K562 (cell line): ENCODE results near the gene FCHSD1. TPM values are rescaled to one million over a fixed set of nuclear protein-coding genes. Genes with fewer than 3 reads are reported as not detected.

Source experiments
- BDP1 ChIP-seq: IDR thresholded peaks from 3 replicates; pipeline ENCODE4 v1.6.1; 2011; ENCODE audit not compliant: insufficient read length, insufficient read depth
- EGR1 ChIP-seq: fragments of 450-650 bp; conservative IDR thresholded peaks from 2 replicates; pipeline ENCODE4 v1.6.1; 2017; ENCODE audit warnings: mild to moderate bottlenecking
- ETV5 ChIP-seq: sonication (generic); formaldehyde crosslinking; IDR thresholded peaks from 2 replicates; pipeline ENCODE4 v1.4.0; 2020; ENCODE audit warnings: low read depth, mild to moderate bottlenecking, missing genetic modification reagents
- FOXA3 ChIP-seq, 2 experiments: fragments of 450-650 bp in 1 of 2; sonication (generic) in 1 of 2; formaldehyde crosslinking; IDR thresholded peaks in 1 of 2; conservative IDR thresholded peaks in 1 of 2; 2 replicates each; pipeline versions ENCODE4 v1.4.0 to v1.8.0; 2020 to 2022; ENCODE audit warnings: mild to moderate bottlenecking in 2 of 2, missing genetic modification reagents in 1 of 2
- FOXJ2 ChIP-seq: fragments of 200-800 bp; sonication (Bioruptor generic); IDR thresholded peaks from 2 replicates; pipeline ENCODE4 v1.6.1; 2016; ENCODE audit warnings: missing genetic modification characterization, missing compliant biosample characterization
- HCFC1 ChIP-seq: IDR thresholded peaks from 2 replicates; pipeline ENCODE4 v1.6.1; 2012; ENCODE audit warnings: low read depth, low read length, improper control_type of control experiment
- HNRNPUL1 ChIP-seq: fragments of 200-400 bp; formaldehyde crosslinking; IDR thresholded peaks from 2 replicates; pipeline ENCODE4 v1.6.1; 2017; ENCODE audit warnings: low read length
- ILK ChIP-seq: fragments of 450-650 bp; IDR thresholded peaks from 2 replicates; pipeline ENCODE4 v1.6.1; 2016; ENCODE audit warnings: missing genetic modification characterization, low read depth, mild to moderate bottlenecking, missing compliant biosample characterization, moderate library complexity, borderline replicate concordance
- IRF2 ChIP-seq: sonication (generic); formaldehyde crosslinking; IDR thresholded peaks from 2 replicates; pipeline ENCODE4 v1.8.1; 2022; ENCODE audit warnings: mild to moderate bottlenecking, missing genetic modification reagents
- MCM7 ChIP-seq, 2 experiments: fragments of 450-650 bp; IDR thresholded peaks; 2 replicates each; pipeline ENCODE4 v1.6.1; 2016 to 2018
- MED1 ChIP-seq: sonication (generic); formaldehyde crosslinking; IDR thresholded peaks from 2 replicates; pipeline ENCODE4 v1.8.1; 2023; ENCODE audit warnings: missing genetic modification reagents, borderline replicate concordance
- MTF1 ChIP-seq: fragments of 250-450 bp; sonication (Bioruptor Pico); IDR thresholded peaks from 2 replicates; pipeline ENCODE4 v1.9.0; 2021; ENCODE audit warnings: moderate library complexity, mild to moderate bottlenecking, inconsistent platforms, borderline replicate concordance
- POLR2AphosphoS2 ChIP-seq: IDR thresholded peaks from 2 replicates; pipeline ENCODE4 v1.6.1; 2012; ENCODE audit warnings: low read length, improper control_type of control experiment
- PYGO2 ChIP-seq: fragments of 450-650 bp; IDR thresholded peaks from 2 replicates; pipeline ENCODE4 v1.6.1; 2016; ENCODE audit warnings: mild to moderate bottlenecking, missing genetic modification characterization, moderate library complexity, missing compliant biosample characterization
- RFX5 ChIP-seq: IDR thresholded peaks from 2 replicates; pipeline ENCODE4 v1.6.1; 2011; ENCODE audit warnings: low read depth, mild to moderate bottlenecking, improper control_type of control experiment, low read length
- SMARCB1 ChIP-seq: IDR thresholded peaks from 2 replicates; pipeline ENCODE4 v1.6.1; 2011; ENCODE audit warnings: improper control_type of control experiment, low read depth; ENCODE audit not compliant: insufficient read length
- ZFP30 ChIP-seq: fragments of 250-450 bp; sonication (Bioruptor Pico); IDR thresholded peaks from 2 replicates; pipeline ENCODE4 v1.8.0; 2022; ENCODE audit warnings: moderate library complexity, mild to moderate bottlenecking, inconsistent platforms, borderline replicate concordance
- ZNF146 ChIP-seq: IDR thresholded peaks from one replicate; pipeline ENCODE4 v1.6.1; 2018; ENCODE audit warnings: missing compliant biosample characterization; ENCODE audit not compliant: unreplicated experiment
- ZNF717 ChIP-seq: fragments of 250-450 bp; sonication (Bioruptor Pico); IDR thresholded peaks from 2 replicates; pipeline ENCODE4 v1.5.0; 2021
- polyA plus RNA-seq, 8 experiments: library from polyadenylated mRNA; depleted of rRNA in 4 of 8; stranded (reverse) in 5 of 8; unstranded in 3 of 8; fragments of >200 nt; fragmentation: Nextera tagmentation in 2 of 8; fragmentation: Illumina TruSeq in 1 of 8; extraction: Ambion mirVana in 2 of 8; extraction: Trizol in 1 of 8; gene quantifications; 2 replicates each; pipeline versions ENCODE4 v1.2.1 to v1.2.3, GENCODE V29; 2011 to 2014; ENCODE audit warnings: inconsistent platforms in 1 of 8, missing spikeins in 1 of 8
- total RNA-seq, 7 experiments: library from RNA; depleted of rRNA in 6 of 7; stranded (reverse); fragments of >200 nt in 6 of 7; fragmentation: Illumina TruSeq in 2 of 7; extraction: Trizol in 2 of 7; gene quantifications; 2 replicates each; pipeline versions ENCODE4 v1.2.1 to v1.2.3, GENCODE V29; 2011 to 2021; ENCODE audit warnings: low replicate concordance in 1 of 7
- TF ChIP-seq, protein P1 (sequence below): IDR thresholded peaks from 3 replicates; pipeline ENCODE4 v1.6.1; 2011; ENCODE audit warnings: borderline replicate concordance, mild to moderate bottlenecking, moderate library complexity; ENCODE audit not compliant: insufficient read length; ENCODE audit errors: extremely low read depth
- TF ChIP-seq, protein P2 (sequence below): fragments of 450-650 bp; formaldehyde crosslinking; IDR thresholded peaks from 2 replicates; pipeline ENCODE4 v1.4.0; 2020; ENCODE audit warnings: mild to moderate bottlenecking, moderate library complexity
- TF ChIP-seq, protein P3 (sequence below), 3 experiments: fragments of 200-800 bp in 1 of 3; sonication (Bioruptor generic) in 1 of 3; sonication (generic) in 1 of 3; formaldehyde crosslinking in 1 of 3; IDR thresholded peaks; 2 replicates each; pipeline versions ENCODE4 v1.6.1 to v1.8.0; 2016 to 2022; ENCODE audit warnings: mild to moderate bottlenecking in 2 of 3, missing compliant biosample characterization in 2 of 3, missing genetic modification characterization in 2 of 3, missing genetic modification reagents in 1 of 3

The FCHSD1 gene
- total and polyA plus RNA-seq, 9 of the 15 experiments (the other 6 are each of a cell fraction or from before 2014, with no cell fraction given), result 0.35 to 37.5 (median 13.6) TPM

DNA sequence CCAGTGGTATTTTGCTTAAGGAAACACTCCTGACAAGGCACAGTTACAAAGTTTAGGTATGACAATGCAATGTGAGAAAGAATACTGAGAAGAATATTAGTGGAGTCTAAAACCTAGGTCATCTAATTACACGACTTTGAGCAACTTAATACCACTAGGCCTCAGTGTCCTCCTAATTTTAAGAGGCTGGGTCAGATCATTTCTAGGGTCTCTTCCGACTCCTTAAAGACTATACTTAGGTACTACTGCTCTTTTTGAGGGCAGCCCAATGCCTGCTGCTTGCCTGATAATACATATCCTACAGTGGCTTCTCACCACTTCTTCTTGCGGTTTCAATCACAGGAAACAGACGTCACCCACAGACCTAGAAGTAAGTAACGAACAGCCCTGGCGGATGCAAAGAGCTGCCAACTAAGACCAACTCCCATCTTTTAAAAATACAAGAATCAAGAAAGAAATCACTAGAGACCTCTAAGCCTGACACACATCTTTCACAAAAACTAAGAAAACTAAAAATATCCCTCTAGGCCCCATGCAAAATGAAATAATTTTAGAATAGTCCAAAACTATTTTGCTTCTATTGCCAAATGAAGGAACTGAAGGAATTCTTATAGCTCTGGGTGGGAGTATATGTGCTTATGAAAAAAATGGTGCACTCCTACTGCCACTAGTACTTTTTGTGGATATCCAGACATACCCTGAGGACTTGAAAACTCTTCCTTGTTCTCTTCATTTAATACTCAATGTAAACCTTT lies 45.5 kb downstream of the FCHSD1 start (continued):
- TF ChIP-seq SMARCB1, result no peak
- TF ChIP-seq, protein P1, sequence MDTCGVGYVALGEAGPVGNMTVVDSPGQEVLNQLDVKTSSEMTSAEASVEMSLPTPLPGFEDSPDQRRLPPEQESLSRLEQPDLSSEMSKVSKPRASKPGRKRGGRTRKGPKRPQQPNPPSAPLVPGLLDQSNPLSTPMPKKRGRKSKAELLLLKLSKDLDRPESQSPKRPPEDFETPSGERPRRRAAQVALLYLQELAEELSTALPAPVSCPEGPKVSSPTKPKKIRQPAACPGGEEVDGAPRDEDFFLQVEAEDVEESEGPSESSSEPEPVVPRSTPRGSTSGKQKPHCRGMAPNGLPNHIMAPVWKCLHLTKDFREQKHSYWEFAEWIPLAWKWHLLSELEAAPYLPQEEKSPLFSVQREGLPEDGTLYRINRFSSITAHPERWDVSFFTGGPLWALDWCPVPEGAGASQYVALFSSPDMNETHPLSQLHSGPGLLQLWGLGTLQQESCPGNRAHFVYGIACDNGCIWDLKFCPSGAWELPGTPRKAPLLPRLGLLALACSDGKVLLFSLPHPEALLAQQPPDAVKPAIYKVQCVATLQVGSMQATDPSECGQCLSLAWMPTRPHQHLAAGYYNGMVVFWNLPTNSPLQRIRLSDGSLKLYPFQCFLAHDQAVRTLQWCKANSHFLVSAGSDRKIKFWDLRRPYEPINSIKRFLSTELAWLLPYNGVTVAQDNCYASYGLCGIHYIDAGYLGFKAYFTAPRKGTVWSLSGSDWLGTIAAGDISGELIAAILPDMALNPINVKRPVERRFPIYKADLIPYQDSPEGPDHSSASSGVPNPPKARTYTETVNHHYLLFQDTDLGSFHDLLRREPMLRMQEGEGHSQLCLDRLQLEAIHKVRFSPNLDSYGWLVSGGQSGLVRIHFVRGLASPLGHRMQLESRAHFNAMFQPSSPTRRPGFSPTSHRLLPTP, result no peak
- TF ChIP-seq ZNF146 (CRISPR knock-in tag), result no peak
- peak in 1 of 2 experiments; percentile 70; a peak in 1 of 4 replicates for TF ChIP-seq FOXA3 (CRISPR knock-in tag; conservative IDR thresholded peaks at IDR 0.05 in 1 of 2, IDR thresholded peaks at IDR 0.05 in 1 of 2)
- TF ChIP-seq HNRNPUL1, result no peak
- no peak for TF ChIP-seq MTF1 (CRISPR knock-in tag)
- TF ChIP-seq RFX5, result no peak
- TF ChIP-seq ETV5 (CRISPR knock-in tag), result peak; percentile 93
- TF ChIP-seq MED1, result no peak
- TF ChIP-seq ZFP30, result no peak
- TF ChIP-seq, protein P2, sequence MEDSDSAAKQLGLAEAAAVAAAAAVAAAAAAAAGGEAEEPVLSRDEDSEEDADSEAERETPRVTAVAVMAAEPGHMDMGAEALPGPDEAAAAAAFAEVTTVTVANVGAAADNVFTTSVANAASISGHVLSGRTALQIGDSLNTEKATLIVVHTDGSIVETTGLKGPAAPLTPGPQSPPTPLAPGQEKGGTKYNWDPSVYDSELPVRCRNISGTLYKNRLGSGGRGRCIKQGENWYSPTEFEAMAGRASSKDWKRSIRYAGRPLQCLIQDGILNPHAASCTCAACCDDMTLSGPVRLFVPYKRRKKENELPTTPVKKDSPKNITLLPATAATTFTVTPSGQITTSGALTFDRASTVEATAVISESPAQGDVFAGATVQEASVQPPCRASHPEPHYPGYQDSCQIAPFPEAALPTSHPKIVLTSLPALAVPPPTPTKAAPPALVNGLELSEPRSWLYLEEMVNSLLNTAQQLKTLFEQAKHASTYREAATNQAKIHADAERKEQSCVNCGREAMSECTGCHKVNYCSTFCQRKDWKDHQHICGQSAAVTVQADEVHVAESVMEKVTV (CRISPR knock-in tag), result peak; percentile 17; the same call in 1 of the 2 replicates
- no peak for TF ChIP-seq FOXJ2
- TF ChIP-seq EGR1, result peak; percentile 16; the same call in 1 of the 2 replicates
- TF ChIP-seq IRF2 (CRISPR knock-in tag), result no peak
- no peak for TF ChIP-seq ZNF717 (CRISPR knock-in tag)
- no peak for TF ChIP-seq HCFC1
- no peak for TF ChIP-seq POLR2AphosphoS2
- TF ChIP-seq BDP1, result no peak
- TF ChIP-seq, protein P3, sequence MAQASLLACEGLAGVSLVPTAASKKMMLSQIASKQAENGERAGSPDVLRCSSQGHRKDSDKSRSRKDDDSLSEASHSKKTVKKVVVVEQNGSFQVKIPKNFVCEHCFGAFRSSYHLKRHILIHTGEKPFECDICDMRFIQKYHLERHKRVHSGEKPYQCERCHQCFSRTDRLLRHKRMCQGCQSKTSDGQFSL (CRISPR knock-in tag; IDR thresholded peaks at IDR 0.05), result no peak
- TF ChIP-seq, protein P3 (tag; IDR thresholded peaks at IDR 0.05), result no peak
- TF ChIP-seq PYGO2 (tag), result 0 out of 2 replicates have a peak, but pooled peaks have one; percentile 59
- TF ChIP-seq MCM7 (IDR thresholded peaks at IDR 0.05), result no peak
- no peak for TF ChIP-seq ILK
